Stomach (tissue), 9 donors: Measurements from ENCODE around the gene LPAR3. TPM values are rescaled to one million over a fixed set of nuclear protein-coding genes. Genes with fewer than 3 reads are reported as not detected.

Experiments
- DNase-seq, 2 donors: peaks; one replicate each; pipeline versions ENCODE4 v3.0.0 to v3.0.0-alpha.2; 2013 to 2019
- H3K27ac ChIP-seq, 5 donors: fragments of 200-600 bp in 4 of 5; sonication (generic) in 4 of 5; one replicate each; pipeline ENCODE4 v1.5.1; 2013 to 2019; ENCODE audit warnings: mild to moderate bottlenecking in 1 of 5, moderate library complexity in 1 of 5
- H3K27me3 ChIP-seq, 3 donors: fragments of 200-600 bp; sonication (generic); one replicate each; pipeline ENCODE4 v1.5.1; 2017 to 2019; ENCODE audit warnings: mixed run types in 1 of 3
- H3K36me3 ChIP-seq, 4 donors: fragments of 200-600 bp; sonication (generic); 1 replicate in 3 of 4; 2 replicates in 1 of 4; pipeline ENCODE4 v1.5.1; 2016 to 2019
- H3K4me1 ChIP-seq, 4 donors: fragments of 200-600 bp; sonication (generic); one replicate each; pipeline ENCODE4 v1.5.1; 2016 to 2019
- H3K4me3 ChIP-seq, 4 donors: fragments of 200-600 bp; sonication (generic) in 3 of 4; one replicate each; pipeline ENCODE4 v1.5.1; 2016 to 2019; ENCODE audit warnings: mild to moderate bottlenecking in 1 of 4
- H3K9me3 ChIP-seq, 4 donors: fragments of 200-600 bp; sonication (generic); one replicate each; pipeline ENCODE4 v1.5.1; 2016 to 2019
- CTCF ChIP-seq, 7 experiments: fragments of 450-650 bp in 4 of 7; fragments of 200-600 bp in 3 of 7; sonication (generic) in 3 of 7; IDR thresholded peaks; one replicate each; pipeline ENCODE4 v1.5.1; 2016 to 2019; ENCODE audit warnings: antibody characterized with exemption in 7 of 7, control low read depth in 2 of 7, mild to moderate bottlenecking in 1 of 7
- EP300 ChIP-seq: sonication (generic); formaldehyde crosslinking; IDR thresholded peaks from one replicate; pipeline ENCODE4 v1.6.1; 2017; ENCODE audit warnings: antibody characterized with exemption
- POLR2A ChIP-seq, 4 donors: fragments of 450-650 bp; IDR thresholded peaks; one replicate each; pipeline ENCODE4 v1.6.1; 2016; ENCODE audit warnings: antibody characterized with exemption in 4 of 4, control low read depth in 2 of 4, mild to moderate bottlenecking in 1 of 4, moderate library complexity in 1 of 4
- POLR2AphosphoS5 ChIP-seq, 3 donors: sonication (generic); formaldehyde crosslinking; IDR thresholded peaks; one replicate each; pipeline ENCODE4 v1.6.1; 2016; ENCODE audit warnings: antibody characterized with exemption in 3 of 3
- WGBS, 5 donors: extraction: QIAGEN DNeasy Blood & Tissue Kit in 3 of 5; methylation state at CpG; one replicate each; pipeline versions ENCODE4 v1.1.5 to v1.1.7; 2013 to 2018; 5-methylcytosine and 5-hydroxymethylcytosine counted together
- intact Hi-C: fragments of 100-400 bp; cut with DNase I; formaldehyde crosslinking; loops from one replicate; pipeline ENCODE4 v1.15.1; 2023; ENCODE audit warnings: low total_unique reads
- polyA plus RNA-seq, 3 donors: library from polyadenylated mRNA; stranded (reverse); fragments of 200-250 nt; gene quantifications; one replicate each; pipeline ENCODE4 v1.2.3, GENCODE V29; 2013
- total RNA-seq, 5 donors: library from RNA; depleted of rRNA; stranded (reverse); fragments of >200 nt; gene quantifications; one replicate each; pipeline versions ENCODE4 v1.1.0 to v1.2.3, GENCODE V29; 2014 to 2016
- donor health status: healthy with polysubstance abuse.
- donor health status: Bipolar disorder and iron deficiency.
- donor health status: healthy.

The LPAR3 gene
- total and polyA plus RNA-seq, 8 donors: 0.12 to 2.7 (median 1.2) TPM; not detected in 3

GRCh38 chr1:84884671-84885389 lies 8.2 kb downstream of the LPAR3 start:
- no peak for TF ChIP-seq POLR2A (IDR thresholded peaks at IDR 0.05)
- TF ChIP-seq EP300: no peak
- TF ChIP-seq POLR2AphosphoS5 (IDR thresholded peaks at IDR 0.05): no peak
- TF ChIP-seq CTCF (IDR thresholded peaks at IDR 0.05): no peak
- no peaks in the 10 kb centered on the region for H3K27me3 ChIP-seq
- no peaks in the 10 kb centered on the region for H3K4me1 ChIP-seq
- DNase-seq: no peak
- no peak overlapping the region for H3K27ac ChIP-seq
- WGBS, 5 donors: 48 to 83% (median 70%) methylated on average over 7 of the region's 7 CpGs
- H3K4me3 ChIP-seq: no peak overlapping the region
- peaks cover 0 to 3% (median 0%) of the 10 kb centered on the region in 4 donors for H3K9me3 ChIP-seq
- intact Hi-C loops: no loop called here
- H3K36me3 ChIP-seq: no peaks in the 10 kb centered on the region

- Histone ChIP-seq H3K4me1 (no peaks in the 10 kb centered on the region), H3K27me3 (no peaks in the 10 kb centered on the region), H3K27ac (no peak overlapping the region), H3K4me3 (no peak overlapping the region), H3K9me3 (peaks cover 0 to 3% (median 0%) of the 10 kb centered on the region in 4 donors), H3K36me3 (no peaks in the 10 kb centered on the region)
- TF ChIP-seq POLR2AphosphoS5 (IDR thresholded peaks at IDR 0.05): no peak
- TF ChIP-seq POLR2A (IDR thresholded peaks at IDR 0.05): no peak
- TF ChIP-seq CTCF (IDR thresholded peaks at IDR 0.05): no peak
- no peak for TF ChIP-seq EP300
- DNase-seq: no peak
- intact Hi-C loops: no loop called here
These were observed 9.7 kb downstream of the LPAR3 start for GRCh38 chr1:84883286-84883685.

DNA sequence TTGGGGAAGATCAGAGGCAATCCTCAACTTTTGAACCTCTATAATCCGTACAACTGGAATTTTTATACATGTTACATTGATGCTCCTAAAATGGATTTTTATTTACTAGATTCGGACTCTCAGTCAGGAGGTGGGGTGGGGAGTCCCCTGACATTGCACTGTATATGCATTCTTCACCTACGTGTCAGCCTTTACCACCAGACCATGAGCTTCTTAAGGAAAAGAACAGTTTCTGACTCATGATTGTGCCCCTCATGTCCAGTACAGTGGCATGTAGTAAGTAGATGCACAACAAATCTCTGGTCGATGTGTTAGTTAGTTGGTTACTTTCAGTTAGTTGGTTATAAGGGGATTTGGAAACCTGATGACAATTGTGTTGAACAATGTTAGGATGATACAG lies 15.4 kb downstream of the LPAR3 start:
- Histone ChIP-seq H3K9me3 (peaks cover 0 to 3% (median 0%) of the 10 kb centered on the region in 4 donors), H3K27ac (no peak overlapping the region), H3K36me3 (no peaks in the 10 kb centered on the region), H3K27me3 (no peaks in the 10 kb centered on the region), H3K4me3 (no peak overlapping the region), H3K4me1 (no peaks in the 10 kb centered on the region)
- intact Hi-C loops: no loop called here
- WGBS, 5 donors: 88 to 94% (median 90%) methylated on average over 4 of the region's 4 CpGs
- no peak for DNase-seq
- TF ChIP-seq CTCF (IDR thresholded peaks at IDR 0.05): no peak
- no peak for TF ChIP-seq EP300
- no peak for TF ChIP-seq POLR2A (IDR thresholded peaks at IDR 0.05)
- TF ChIP-seq POLR2AphosphoS5 (IDR thresholded peaks at IDR 0.05): no peak

DNA sequence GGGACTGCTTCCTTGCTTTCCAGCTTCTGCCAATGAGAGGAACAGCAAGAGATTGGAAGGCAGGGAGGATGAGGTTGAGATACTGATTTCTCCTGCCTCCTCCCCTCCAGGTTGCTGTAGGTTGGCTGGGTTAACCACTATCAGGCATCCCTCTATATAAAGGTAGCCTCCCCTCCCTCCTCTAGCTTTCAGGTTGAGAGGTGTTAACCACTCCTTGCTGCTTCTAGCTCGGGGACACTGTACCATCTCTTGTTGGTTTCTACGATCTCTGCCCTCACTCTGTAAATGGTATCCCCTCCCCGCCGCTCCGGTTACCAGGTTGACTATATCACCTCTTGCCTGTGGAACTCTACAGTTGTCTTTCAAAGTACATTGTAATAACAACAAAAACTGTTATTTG lies 16.7 kb downstream of the LPAR3 start:
- no peak overlapping the region for H3K27ac ChIP-seq
- H3K9me3 ChIP-seq: no peaks in the 10 kb centered on the region
- H3K36me3 ChIP-seq: no peaks in the 10 kb centered on the region
- no peaks in the 10 kb centered on the region for H3K27me3 ChIP-seq
- no peaks in the 10 kb centered on the region for H3K4me1 ChIP-seq
- WGBS, 5 donors: 69 to 88% (median 81%) methylated on average over 5 of the region's 5 CpGs
- H3K4me3 ChIP-seq: no peak overlapping the region
- DNase-seq: no peak
- TF ChIP-seq POLR2A (IDR thresholded peaks at IDR 0.05): no peak
- intact Hi-C loops: no loop called here

DNA sequence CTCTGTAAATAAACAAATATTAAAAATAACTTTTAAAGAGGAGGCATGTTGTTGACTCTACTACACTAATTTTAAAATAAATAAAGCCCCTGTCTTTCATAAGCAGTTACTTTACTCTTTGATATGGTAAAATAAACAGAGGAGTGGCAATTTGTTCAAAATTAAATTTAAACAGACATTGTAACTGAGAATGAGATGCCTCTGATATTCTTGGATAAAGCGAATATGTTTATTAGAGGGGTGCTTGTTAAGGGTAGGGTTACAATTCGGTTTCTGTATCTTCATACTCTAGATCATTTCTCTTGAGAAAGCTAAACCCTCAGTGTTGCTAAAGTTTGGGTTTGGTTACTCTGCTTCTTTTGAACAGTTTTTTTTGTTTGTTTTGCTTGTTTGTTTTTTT lies 19.6 kb downstream of the LPAR3 start:
- DNase-seq: no peak
- H3K4me3 ChIP-seq: no peak overlapping the region
- H3K27ac ChIP-seq: no peak overlapping the region
- H3K9me3 ChIP-seq: no peaks in the 10 kb centered on the region
- no peaks in the 10 kb centered on the region for H3K4me1 ChIP-seq
- no peaks in the 10 kb centered on the region for H3K36me3 ChIP-seq
- intact Hi-C loops: no loop called here
- 52 to 70% (median 62%) methylated on average over 2 of the region's 2 CpGs for WGBS, 5 donors
- no peaks in the 10 kb centered on the region for H3K27me3 ChIP-seq
- TF ChIP-seq CTCF (IDR thresholded peaks at IDR 0.05) (no peak), EP300 (no peak), POLR2AphosphoS5 (IDR thresholded peaks at IDR 0.05) (no peak), POLR2A (IDR thresholded peaks at IDR 0.05) (no peak)
